Skeletal muscle satellite cell (primary cell): ENCODE data around the gene RPS2.

Experiments used
- H3K27me3 ChIP-seq: 2 replicates; pipeline ENCODE4 v1.7.0; 2013; ENCODE audit warnings: low read length; ENCODE audit not compliant: control insufficient read depth, insufficient read depth
- H3K36me3 ChIP-seq: 2 replicates; pipeline ENCODE4 v1.7.0; 2013; ENCODE audit warnings: mild to moderate bottlenecking, control low read depth, low read length; ENCODE audit not compliant: insufficient read depth
- H3K4me1 ChIP-seq: 2 replicates; pipeline ENCODE4 v1.7.0; 2013; ENCODE audit warnings: low read length; ENCODE audit not compliant: control insufficient read depth, insufficient read depth
- H3K4me2 ChIP-seq: 2 replicates; pipeline ENCODE4 v1.7.0; 2013; ENCODE audit warnings: mild to moderate bottlenecking, low read length
- H3K4me3 ChIP-seq: 2 replicates; pipeline ENCODE4 v1.7.0; 2013; ENCODE audit warnings: low read length
- H3K9ac ChIP-seq: 2 replicates; pipeline ENCODE4 v1.7.0; 2013; ENCODE audit warnings: mild to moderate bottlenecking, low read depth, low read length, moderate library complexity
- H3K9me3 ChIP-seq: replicated peaks from 2 replicates; pipeline ENCODE4 v1.7.0; 2013; ENCODE audit warnings: mild to moderate bottlenecking, control low read depth, low read length

Gene RPS2

GRCh38 chr16:1997494-1998359 lies 33.1 kb upstream of the RPS2 start:
- Histone ChIP-seq H3K27me3 (no peaks in the 10 kb centered on the region), H3K9ac (no peak overlapping the region), H3K36me3 (peaks cover 59% of the 10 kb centered on the region), H3K4me1 (peaks cover 16% of the 10 kb centered on the region), H3K4me3 (no peak overlapping the region), H3K4me2 (no peak overlapping the region), H3K9me3 (no peaks in the 10 kb centered on the region)

- Histone ChIP-seq H3K27me3 (peaks cover 27% of the 10 kb centered on the region), H3K9me3 (no peaks in the 10 kb centered on the region), H3K9ac (no peak overlapping the region), H3K4me3 (no peak overlapping the region), H3K4me1 (peaks cover 34% of the 10 kb centered on the region), H3K4me2 (no peak overlapping the region), H3K36me3 (peaks cover 23% of the 10 kb centered on the region)
These were observed 29.1 kb upstream of the RPS2 start for GRCh38 chr16:1993731-1994131.

- Histone ChIP-seq H3K9ac (no peak overlapping the region), H3K4me2 (peak overlapping the region; percentile 70), H3K4me3 (peak overlapping the region; percentile 56), H3K27me3 (peaks cover 28% of the 10 kb centered on the region), H3K9me3 (no peaks in the 10 kb centered on the region), H3K36me3 (peaks cover 17% of the 10 kb centered on the region), H3K4me1 (peaks cover 28% of the 10 kb centered on the region)
These were observed 28.2 kb upstream of the RPS2 start for GRCh38 chr16:1992704-1993317.

- H3K9ac ChIP-seq, result no peak overlapping the region
- peaks cover 21% of the 10 kb centered on the region for H3K4me1 ChIP-seq
- no peaks in the 10 kb centered on the region for H3K9me3 ChIP-seq
- H3K36me3 ChIP-seq, result peaks cover 12% of the 10 kb centered on the region
- peaks cover 28% of the 10 kb centered on the region for H3K27me3 ChIP-seq
- peak overlapping the region; percentile 79 for H3K4me2 ChIP-seq
- peak overlapping the region; percentile 62 for H3K4me3 ChIP-seq
These were observed 27.5 kb upstream of the RPS2 start for GRCh38 chr16:1991948-1992703.

GRCh38 chr16:1991588-1991947 lies 26.9 kb upstream of the RPS2 start:
- Histone ChIP-seq H3K4me3 (peak overlapping the region; percentile 62), H3K9ac (no peak overlapping the region), H3K4me2 (peak overlapping the region; percentile 79), H3K36me3 (peaks cover 11% of the 10 kb centered on the region), H3K4me1 (peaks cover 17% of the 10 kb centered on the region), H3K9me3 (no peaks in the 10 kb centered on the region), H3K27me3 (peaks cover 28% of the 10 kb centered on the region)

GRCh38 chr16:1991135-1991551 lies 26.5 kb upstream of the RPS2 start:
- Histone ChIP-seq H3K9ac (no peak overlapping the region), H3K9me3 (no peaks in the 10 kb centered on the region), H3K4me3 (no peak overlapping the region), H3K36me3 (peaks cover 14% of the 10 kb centered on the region), H3K4me2 (no peak overlapping the region), H3K4me1 (peaks cover 17% of the 10 kb centered on the region), H3K27me3 (peaks cover 28% of the 10 kb centered on the region)

GRCh38 chr16:1990351-1991134 lies 25.9 kb upstream of the RPS2 start:
- Histone ChIP-seq H3K36me3 (peaks cover 18% of the 10 kb centered on the region), H3K4me1 (peaks cover 22% of the 10 kb centered on the region), H3K4me2 (peak overlapping the region; percentile 47), H3K9ac (no peak overlapping the region), H3K4me3 (no peak overlapping the region), H3K9me3 (no peaks in the 10 kb centered on the region), H3K27me3 (peaks cover 28% of the 10 kb centered on the region)

GRCh38 chr16:1990101-1990350 lies 25.4 kb upstream of the RPS2 start:
- H3K9me3 ChIP-seq, result no peaks in the 10 kb centered on the region
- peak overlapping the region; percentile 56 for H3K4me2 ChIP-seq
- H3K36me3 ChIP-seq, result peaks cover 14% of the 10 kb centered on the region
- peaks cover 28% of the 10 kb centered on the region for H3K27me3 ChIP-seq
- no peak overlapping the region for H3K9ac ChIP-seq
- H3K4me1 ChIP-seq, result peaks cover 27% of the 10 kb centered on the region
- H3K4me3 ChIP-seq, result no peak overlapping the region

GRCh38 chr16:1989209-1990100 lies 24.8 kb upstream of the RPS2 start, which contains the start of gene SYNGR3:
SYNGR3 (plus strand) TSS chr16:1989970; CDS start chr16:1990103, 133 bp downstream.
- H3K4me1 ChIP-seq, result peaks cover 33% of the 10 kb centered on the region
- no peak within 1 kb of the TSS for H3K4me3 ChIP-seq
- peaks cover 14% of the 10 kb centered on the region for H3K36me3 ChIP-seq
- peaks cover 28% of the 10 kb centered on the region for H3K27me3 ChIP-seq
- H3K9ac ChIP-seq, result no peak within 1 kb of the TSS
- peak within 1 kb of the TSS; percentile 56 for H3K4me2 ChIP-seq
- no peaks in the 10 kb centered on the region for H3K9me3 ChIP-seq

GRCh38 chr16:1987198-1987597 lies 22.6 kb upstream of the RPS2 start:
- H3K4me3 ChIP-seq, result no peak overlapping the region
- no peaks in the 10 kb centered on the region for H3K9me3 ChIP-seq
- peaks cover 34% of the 10 kb centered on the region for H3K4me1 ChIP-seq
- H3K9ac ChIP-seq, result no peak overlapping the region
- no peak overlapping the region for H3K4me2 ChIP-seq
- peaks cover 34% of the 10 kb centered on the region for H3K27me3 ChIP-seq
- H3K36me3 ChIP-seq, result peaks cover 14% of the 10 kb centered on the region
